T-helper 2 cell treated with Interferon-gamma antibody and Interleukin-4, amounts not matched to agents 5 μg/mL and 100 μg/mL, for 36 hours (primary cell): ENCODE data around the gene FRG2C.

Experiments used
- DNase-seq: peaks from one replicate; pipeline ENCODE4 v3.0.0; 2021; ENCODE audit warnings: low spot score
- H3K27ac Mint-ChIP-seq: one replicate; pipeline ENCODE4 v1.8.0; 2021; ENCODE audit warnings: mild to moderate bottlenecking, mixed read lengths
- H3K27me3 Mint-ChIP-seq: one replicate; pipeline ENCODE4 v1.8.0; 2021; ENCODE audit warnings: low read depth, mixed read lengths
- H3K36me3 Mint-ChIP-seq: one replicate; pipeline ENCODE4 v1.8.0; 2021; ENCODE audit warnings: low read depth, mixed read lengths
- H3K4me1 Mint-ChIP-seq: one replicate; pipeline ENCODE4 v1.8.0; 2021; ENCODE audit warnings: low read depth, mixed read lengths
- H3K4me3 Mint-ChIP-seq: one replicate; pipeline ENCODE4 v1.8.0; 2022; ENCODE audit warnings: mild to moderate bottlenecking, moderate library complexity, mixed read lengths
- H3K9me3 Mint-ChIP-seq: one replicate; pipeline ENCODE4 v1.8.0; 2021; ENCODE audit warnings: mixed read lengths

Gene FRG2C

DNA sequence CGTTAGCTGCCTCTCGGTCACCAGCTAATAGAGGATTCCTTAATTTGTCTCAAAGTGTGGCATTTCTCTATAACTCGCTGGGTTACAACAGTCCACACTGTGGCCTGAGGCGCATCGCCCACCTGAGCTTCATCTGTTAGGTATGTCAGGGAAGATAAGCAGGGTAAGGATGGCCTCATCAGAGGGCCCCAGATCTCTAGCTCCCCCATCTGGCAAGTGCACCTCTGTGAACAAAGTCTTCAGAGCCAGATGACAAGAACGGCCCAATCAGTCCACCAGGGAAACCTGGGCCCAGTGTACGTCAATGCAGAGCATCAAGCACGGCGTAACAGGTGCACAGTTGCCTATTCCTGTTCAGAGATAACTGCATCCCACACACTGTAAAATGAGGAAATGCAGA is 23.2 kb downstream of the FRG2C start:
- Mint-ChIP-seq H3K9me3 (peaks cover 32% of the 10 kb centered on the region), H3K4me3 (no peak overlapping the region), H3K27me3 (no peaks in the 10 kb centered on the region), H3K4me1 (no peaks in the 10 kb centered on the region), H3K27ac (no peak overlapping the region), H3K36me3 (no peaks in the 10 kb centered on the region)
- DNase-seq = no peak

- no peak for DNase-seq
- Mint-ChIP-seq H3K27me3 (no peaks in the 10 kb centered on the region), H3K4me3 (no peak overlapping the region), H3K9me3 (peaks cover 20% of the 10 kb centered on the region), H3K4me1 (no peaks in the 10 kb centered on the region), H3K27ac (no peak overlapping the region), H3K36me3 (no peaks in the 10 kb centered on the region)
Observed at GRCh38 chr3:75692061-75692460, 27.9 kb downstream of the FRG2C start.
